ENCODE data around the gene UGT8.

- TF ChIP-seq POLR2A (IDR thresholded peaks at IDR 0.05) (no peak), CTCF (IDR thresholded peaks at IDR 0.05) (no peak)
Observed at GRCh38 chr4:114677346-114677979, 78.9 kb downstream of the UGT8 start.
